HG03469 (cell line): Measurements from ENCODE around the gene TMEM108.

ENCODE experiments used
- ATAC-seq: cut with Tn5 transposase; IDR thresholded peaks from one replicate; pipeline ENCODE4 v1.9.1; 2021; ENCODE audit warnings: mild to moderate bottlenecking, moderate library complexity, moderate number of reproducible peaks; ENCODE audit not compliant: unreplicated experiment

The TMEM108 gene

DNA sequence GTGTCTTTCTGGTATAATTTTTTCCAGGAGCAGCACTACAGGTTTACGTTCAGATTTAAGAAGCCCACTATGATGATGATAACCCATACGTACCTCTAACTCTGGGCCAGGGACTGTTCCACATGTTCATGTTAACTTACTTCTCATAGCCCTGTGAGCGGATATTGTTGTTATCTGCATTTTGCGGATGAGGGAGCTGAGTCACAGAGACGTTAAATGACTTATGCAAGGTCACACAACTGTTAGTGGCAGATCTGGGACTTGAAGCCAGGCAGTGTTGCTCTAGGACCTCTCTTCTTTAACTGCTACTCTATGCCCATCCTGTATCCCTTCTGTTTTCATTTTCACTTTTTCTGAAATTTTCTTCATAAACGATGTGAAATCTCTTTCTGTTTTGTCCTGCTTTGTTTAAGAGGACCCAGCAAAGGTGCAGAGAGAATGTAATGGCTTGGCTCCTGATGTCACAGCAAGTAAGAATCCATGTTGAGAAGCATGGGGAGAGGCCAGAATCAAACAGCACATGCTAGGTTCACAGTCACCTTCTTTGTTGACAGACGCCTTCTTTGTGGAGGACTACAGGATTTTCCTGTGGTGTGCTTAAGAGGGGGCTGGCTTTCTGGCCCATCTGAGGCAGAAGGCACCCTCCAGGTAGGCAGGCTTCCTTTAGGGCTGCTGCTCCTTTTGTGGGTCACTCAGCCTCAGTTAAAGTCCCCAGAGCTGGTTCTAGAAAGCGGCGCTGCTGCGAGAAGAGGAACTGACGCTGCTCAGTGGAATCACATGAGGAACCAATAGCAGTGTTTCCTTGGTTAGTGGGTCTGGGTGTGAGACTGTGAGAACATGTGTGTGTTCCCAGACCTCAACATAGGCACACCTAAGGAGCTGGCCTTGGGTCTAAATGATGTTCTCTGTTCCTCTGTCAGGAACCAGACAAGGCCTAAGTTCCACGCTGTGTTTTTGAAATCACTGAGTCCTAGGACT, 121.6 kb downstream of the TMEM108 start:
- no peak for ATAC-seq

DNA sequence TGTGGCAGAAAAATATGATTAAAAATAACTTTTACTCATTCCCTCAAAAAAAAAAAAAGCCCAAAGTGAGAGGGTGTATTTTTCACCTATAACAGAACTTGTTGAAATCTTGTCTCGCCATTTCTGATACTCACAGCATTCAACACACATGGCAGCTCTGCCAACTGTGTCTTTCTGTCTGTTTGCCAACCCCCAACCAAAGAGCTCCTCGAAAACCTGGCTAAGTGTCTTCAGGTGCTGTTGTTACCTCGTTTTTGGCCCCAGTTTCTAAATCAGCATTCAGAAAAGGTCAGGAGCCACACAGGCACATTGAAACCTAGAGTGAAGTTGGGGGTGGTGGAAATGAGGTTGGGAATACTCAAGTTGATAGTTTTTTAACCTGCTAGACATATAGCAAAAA, 123.5 kb downstream of the TMEM108 start:
- no peak for ATAC-seq

DNA sequence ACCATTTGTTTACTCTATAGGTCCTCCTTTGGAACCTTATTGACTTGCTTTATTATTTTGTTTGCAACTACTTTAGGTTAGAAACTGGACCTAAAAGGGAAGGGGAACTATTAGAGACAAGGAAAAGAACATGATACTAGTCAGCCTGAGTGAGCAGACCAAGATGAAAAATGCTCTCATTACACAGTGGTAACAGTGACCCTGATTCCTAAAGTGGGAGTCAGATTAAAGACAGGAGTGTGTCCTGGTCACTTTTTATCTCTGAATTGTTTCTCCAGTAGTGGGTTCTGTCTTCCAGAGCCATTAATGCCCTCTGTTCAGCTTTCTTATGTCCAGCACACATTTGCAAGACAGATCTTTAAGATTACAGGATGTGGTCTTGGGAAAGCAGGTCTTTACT, 124.1 kb downstream of the TMEM108 start:
- ATAC-seq = no peak

DNA sequence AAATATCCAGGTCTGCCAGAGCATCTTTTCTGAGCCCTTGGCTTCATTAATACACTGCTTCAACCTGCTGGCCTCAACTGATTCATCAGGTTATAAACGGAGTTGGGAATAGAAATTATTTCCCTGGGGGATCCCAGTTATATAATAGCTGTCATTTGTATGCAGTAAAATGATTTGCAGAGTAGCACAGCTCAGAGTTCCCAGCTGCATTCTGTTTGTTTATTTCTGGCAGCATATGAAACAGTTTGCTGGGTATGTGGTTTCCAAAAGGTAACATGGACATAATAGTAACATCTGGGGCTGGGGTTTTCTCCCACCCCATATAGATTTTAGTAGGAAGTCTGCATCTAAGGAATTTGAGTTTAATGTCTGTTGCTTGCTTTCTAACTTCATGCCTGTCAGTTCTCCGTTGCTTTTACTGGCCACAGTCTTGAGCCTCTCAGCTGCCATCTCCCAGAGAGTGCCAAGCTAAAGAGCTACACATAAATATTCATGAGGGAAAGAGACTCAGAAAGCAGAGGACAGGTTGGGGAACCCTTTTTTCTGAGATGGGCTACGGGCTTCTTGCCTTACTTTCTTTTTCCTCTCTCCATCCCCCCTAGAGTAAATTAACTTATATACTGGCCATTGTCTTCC, 124.6 kb downstream of the TMEM108 start:
- ATAC-seq = no peak

DNA sequence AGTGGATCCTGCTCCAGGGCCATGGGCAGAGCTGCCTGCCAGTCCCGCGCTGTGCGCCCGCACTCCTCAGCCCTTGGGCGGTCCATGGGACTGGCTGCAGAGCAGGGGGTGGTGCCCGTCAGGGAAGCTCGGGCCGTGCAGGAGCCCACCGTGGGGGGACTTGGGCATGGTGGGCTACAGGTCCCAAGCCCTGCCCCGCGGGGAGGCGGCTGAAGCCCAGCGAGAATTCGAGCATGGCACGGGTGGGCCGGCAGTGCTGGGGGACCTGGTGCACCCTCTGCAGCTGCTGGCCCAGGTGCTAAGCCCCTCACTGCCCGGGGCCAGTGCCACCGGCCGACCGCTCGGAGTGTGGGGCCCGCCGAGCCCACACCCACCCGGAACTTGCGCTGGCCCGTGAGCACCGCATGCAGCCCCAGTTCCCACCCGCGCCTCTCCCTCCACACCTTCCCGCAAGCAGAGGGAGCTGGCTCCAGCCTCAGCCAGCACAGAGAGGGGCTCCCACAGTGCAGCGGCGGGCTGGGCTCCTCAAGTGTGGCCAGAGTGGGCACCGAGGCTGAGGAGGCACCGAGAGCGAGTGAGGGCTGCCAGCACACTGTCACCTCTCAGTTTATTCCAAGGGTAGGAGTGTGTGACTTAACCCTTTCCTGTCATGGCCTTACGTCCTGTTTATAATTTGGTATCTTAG, 129.3 kb downstream of the TMEM108 start:
- ATAC-seq = no peak

DNA sequence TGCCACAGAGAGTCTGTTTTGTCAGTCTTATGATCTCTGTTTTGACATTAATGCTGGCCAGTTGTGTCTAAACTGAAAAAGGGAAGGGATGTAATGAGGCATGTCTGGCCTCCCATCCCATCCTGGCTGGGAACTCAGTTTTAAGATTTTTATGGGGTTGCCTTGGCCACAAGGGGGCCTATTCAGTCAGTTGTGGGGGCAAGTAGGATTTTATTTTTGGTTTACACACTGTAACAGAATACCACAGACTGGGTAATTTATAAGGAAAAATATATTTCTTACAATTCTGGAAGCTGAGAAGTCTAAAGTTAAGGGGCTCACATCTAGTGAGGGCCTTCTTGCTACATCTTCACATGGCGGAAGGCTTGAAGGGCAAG, 129.8 kb downstream of the TMEM108 start:
- ATAC-seq = no peak

DNA sequence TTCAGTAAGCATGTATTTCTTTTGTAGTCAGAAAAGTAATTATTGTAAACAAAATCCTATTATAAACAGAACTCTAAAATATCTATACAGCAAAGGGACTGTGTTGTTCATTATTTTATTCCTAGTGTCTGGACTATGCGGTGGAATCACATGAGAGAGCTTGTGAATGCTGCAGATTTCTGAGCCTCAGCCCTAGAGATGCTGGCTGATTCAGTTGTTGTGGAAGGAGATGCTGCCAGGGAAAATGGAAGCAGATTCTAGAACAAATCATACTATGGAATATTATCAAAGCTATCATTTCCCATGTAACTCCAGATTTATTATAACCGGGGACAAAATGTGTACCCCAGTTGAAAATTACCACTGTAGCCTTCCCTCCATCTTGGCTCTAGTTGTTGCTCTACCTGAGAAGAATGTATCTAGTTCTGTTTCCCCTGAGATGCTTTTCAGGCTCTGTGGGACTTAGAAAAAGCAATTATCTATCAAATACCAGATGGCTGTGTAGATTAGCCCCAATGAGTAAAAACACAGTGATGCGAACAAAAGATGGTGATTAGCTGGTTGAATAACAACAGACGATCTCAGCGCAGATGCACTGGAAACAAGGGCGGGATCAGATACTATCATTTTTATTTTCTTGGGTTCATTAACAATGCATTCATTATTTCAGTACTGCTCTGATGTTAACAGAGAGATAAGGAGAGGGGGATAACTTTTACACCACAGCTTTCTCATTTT, 131.3 kb downstream of the TMEM108 start:
- no peak for ATAC-seq

DNA sequence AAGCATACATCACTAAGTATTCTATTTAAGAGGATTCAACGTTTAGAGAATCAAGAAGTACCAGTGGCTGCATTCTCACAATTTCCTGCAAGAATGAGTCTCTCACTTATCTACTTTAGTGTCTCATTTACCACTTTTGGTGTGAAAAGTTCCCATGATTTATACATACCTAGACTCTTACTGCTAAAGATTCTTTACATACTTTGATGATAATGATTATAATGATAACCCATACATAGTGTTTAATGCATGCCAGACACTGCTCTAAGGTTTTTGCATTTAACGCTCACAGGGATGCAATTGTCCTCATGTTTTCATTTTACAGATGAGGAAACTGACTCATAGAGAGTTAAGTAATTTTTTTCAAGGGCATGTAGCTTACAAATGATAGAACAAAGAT, 133.6 kb downstream of the TMEM108 start:
- no peak for ATAC-seq

DNA sequence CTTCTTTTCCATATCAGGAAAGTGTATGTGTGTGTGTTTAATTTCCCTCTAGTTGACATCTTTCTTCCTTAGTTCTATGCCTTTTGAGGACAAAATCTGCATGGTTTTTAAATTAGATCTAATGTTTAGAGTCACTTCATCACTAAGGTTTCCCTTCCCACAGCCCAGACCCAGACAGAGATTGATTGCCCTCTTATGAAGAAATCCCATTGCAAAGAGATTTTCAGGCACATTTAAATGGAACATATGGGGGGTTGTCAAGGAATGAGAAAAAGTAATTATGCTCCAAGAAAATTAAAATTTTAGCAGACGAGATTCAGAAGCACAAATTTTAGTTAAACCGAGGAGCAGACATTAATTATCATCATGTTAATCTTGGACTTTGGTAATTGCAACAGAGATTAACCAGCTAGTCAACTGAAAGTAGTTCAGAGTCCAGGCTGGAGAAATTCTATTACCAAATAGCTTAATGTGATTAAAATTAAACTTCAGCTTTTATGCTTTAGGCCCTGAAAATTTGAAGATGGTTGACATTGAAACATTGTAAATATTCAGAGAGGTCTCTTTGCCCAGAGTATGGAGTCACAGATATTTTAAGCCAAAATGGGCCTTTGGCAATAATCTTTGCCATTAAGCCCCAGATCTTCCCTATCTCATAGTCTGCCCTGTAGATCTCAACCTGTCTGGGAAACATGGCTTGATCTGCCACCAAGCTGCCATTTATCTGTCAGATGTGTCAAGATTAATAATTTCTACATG, 143.4 kb downstream of the TMEM108 start:
- no peak for ATAC-seq

DNA sequence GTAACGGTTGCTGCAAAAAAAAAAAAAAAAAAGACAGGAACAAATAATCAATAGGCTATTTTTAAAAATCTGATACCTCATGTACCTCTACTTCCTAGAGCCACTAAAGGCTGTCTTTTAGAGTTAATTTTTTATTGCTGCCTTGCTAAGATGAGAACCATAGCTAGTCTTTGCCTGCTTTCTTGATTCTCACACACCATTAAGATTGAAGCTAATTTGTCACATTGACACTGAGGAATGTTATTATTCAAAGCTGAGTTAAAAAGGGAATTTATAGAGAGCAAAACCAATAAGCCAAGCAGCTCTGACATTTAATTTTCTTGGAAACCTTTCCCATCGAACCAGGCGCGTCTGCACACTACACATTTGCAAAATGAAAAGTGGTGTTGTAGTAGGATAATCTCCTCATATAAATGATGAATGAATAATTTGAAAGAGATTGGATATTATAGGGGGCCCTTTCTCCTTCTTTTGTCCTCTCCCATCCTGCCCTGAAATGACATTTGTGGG, 149.7 kb downstream of the TMEM108 start:
- ATAC-seq = no peak

DNA sequence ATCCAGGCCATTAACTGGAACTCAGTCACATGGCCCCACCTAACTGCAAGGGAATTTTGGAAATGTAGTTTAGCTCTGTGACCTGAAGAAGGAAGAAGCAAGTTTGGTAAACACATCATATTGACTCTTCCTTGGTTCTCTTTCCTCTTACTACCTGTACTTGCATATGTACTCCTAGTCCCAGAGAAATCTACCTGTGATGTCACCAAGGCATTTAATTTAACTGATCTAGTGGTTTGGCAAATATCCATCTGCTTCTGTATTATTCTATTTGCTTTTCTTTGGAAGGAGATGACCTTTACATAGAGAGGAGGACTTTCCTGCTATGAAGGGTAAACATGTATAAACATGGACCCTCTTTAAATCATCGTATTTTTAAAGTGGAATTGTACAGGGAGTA, 150.8 kb downstream of the TMEM108 start:
- ATAC-seq = no peak

DNA sequence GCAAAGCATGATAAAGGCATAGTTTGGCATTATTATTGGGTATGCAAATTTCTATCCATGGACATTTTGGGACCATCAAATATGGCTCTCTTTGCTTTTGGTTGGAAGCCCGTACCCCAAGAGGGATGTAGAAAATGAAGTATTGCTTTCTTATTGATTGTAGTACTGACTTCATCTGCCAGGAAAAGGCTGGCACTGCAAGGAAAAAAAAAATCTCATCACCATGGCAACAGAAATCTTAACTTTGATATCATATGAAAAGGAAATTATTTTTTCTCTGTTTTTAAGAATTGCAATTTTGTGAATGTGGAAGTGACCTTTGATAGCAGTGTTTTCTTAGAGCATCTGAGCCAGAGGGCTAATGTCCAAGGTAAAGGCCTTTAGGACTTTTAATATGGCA, 151.7 kb downstream of the TMEM108 start:
- ATAC-seq = no peak

DNA sequence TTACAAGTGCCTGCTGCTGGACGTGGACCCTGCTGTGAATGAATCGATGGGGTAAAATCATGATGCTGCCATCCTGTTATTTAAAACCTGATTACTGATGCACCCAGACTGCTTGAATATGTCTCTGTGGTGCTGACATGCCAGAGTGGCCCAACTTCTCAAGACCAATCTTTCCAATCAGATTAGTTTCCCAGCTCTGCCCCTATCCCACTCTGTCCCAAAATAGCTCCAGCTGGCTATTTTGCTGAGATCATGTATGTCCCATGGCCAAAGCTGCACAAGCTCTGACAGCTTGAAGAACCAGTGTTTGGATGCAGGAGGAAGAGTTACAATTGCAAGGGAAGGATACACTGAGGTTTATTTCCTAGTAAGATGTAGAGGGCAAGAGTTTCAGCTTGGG, 153.6 kb downstream of the TMEM108 start:
- no peak for ATAC-seq

DNA sequence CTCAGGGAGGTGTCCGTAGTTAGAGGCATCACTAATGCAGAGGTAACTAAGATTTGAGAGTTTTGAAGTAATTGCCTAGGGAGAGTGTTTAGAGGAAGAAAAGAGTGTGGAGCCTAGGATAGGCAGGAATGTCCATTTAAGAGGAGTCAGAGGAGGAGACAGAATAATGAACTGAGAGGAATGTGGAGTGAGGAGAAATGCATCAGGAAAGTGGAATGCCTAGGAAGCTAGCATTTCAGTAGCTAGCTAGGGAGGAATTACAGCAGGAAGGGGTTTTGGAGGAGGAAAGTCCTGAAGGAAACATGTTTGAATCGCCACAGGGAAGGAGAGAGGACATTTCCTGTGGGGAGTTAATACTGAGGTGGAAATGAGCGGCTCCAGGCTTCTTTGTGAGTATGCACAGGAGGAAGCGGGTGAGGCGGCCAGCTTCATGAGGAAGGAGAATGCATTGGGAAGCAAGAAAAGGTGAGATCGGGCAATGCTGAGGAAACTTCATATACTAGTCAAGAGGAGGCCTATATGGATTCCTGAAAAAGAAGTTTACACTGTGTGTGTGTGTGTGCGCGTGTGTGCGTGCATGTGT, 154.3 kb downstream of the TMEM108 start:
- ATAC-seq = no peak

DNA sequence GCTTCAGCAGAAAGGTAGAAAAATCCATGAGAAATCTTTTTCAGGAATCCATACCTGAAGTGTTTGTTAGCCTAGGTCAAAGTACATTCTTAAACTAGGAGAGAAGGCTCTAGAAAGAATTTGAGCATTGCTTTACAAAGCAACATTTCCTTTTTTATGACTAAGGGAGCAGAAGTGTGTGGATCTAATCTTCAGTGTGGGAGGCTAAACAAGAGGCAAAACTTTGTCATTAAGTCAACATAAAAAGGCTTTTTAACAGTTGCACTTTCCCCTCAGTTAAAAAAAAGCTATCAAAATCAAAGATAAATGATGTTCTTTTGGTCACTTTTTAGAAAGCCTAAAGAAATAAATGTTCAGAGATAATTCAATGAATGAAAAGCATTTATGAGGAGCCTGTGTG, 154.8 kb downstream of the TMEM108 start:
- no peak for ATAC-seq

DNA sequence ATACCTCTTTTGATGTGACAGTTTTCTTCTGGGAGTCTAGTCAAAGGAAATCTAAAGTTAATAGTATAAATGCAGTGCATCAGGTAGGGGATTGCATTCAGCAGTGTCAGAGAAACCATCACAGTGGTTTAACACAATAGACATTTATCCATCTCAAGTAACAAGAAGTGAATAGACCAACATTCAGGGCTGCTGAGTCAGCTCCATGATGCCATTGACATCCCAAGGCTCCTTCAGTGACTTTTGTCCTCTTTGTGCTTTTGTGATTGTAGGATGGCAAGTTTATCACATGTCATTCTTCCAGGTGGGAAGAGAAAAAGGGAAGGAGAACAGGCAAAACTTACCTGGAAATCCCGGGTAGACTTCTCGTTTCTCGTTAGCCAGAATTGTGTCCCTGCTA, 158.3 kb downstream of the TMEM108 start:
- no peak for ATAC-seq

DNA sequence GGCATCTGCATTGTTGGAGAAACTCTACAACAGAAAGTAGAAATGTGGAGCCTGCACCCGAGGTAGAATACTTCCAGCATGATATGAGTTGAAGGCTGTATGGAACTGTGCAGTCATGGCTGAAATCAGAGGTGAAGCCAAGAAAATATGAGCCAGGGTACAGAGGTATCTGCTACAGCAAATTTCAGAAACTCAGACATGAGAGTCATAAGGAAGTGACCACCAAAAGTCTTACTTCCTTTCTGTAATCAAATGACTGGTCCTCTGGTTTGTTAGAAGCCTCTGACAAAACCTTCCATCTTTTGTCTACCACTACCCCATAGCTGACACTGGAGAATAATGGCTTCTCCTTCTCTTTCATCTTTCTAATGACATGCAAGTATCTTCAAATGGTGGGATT, 159.4 kb downstream of the TMEM108 start:
- ATAC-seq = no peak

DNA sequence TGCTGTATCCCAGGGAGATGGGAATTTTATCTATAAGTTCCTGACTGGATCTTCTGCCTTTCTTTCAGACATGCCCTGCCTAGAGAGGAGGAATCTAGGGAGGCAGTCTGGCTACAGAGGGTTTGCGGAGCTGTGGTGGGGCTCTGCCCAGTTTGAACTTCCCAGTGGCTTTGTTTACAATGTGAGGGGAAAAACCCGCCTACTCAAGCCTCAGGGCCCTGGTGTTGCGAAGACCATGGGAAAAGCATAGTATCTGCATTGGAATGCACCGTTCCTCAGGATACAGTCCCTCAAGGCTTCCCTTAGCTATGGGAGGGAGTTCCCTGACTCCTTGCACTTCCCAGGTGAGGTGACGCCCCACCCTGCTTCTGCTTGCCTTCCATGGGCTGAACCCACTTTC, 168.7 kb downstream of the TMEM108 start:
- no peak for ATAC-seq

DNA sequence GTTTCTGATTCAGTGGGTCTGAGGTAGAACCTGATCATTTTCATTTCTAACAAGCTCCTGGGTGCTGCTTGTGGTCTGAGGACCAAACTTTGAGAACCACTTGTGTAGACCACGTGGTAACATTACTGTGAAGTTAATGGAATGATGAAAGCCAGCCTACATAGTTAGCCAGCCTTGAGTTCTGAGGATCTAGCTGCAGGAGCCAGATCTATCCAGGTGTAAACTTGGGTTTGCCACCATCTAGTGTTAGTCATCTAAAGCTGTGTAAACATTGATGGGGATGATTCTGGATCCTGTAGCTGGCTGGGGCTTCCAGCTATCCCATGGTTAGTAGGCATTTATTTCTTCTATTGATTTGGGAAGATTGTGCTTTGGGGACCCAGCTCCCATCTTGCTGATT, 170.0 kb downstream of the TMEM108 start:
- ATAC-seq = no peak
